NCI-H1105 treated with DMSO at 0.1 percent for 48 hours (cell line): ENCODE data around the gene NELFE.
"Not testable (repeated sequence)": the region's sequence is repeated elsewhere in the genome, so short reads cannot be mapped to it uniquely, and the experiment has no call there.

ENCODE experiments used
- DNase-seq: peaks from one replicate; lab custom pipeline; 2025; lab: John Stamatoyannopoulos, UW

NELFE gene

DNA sequence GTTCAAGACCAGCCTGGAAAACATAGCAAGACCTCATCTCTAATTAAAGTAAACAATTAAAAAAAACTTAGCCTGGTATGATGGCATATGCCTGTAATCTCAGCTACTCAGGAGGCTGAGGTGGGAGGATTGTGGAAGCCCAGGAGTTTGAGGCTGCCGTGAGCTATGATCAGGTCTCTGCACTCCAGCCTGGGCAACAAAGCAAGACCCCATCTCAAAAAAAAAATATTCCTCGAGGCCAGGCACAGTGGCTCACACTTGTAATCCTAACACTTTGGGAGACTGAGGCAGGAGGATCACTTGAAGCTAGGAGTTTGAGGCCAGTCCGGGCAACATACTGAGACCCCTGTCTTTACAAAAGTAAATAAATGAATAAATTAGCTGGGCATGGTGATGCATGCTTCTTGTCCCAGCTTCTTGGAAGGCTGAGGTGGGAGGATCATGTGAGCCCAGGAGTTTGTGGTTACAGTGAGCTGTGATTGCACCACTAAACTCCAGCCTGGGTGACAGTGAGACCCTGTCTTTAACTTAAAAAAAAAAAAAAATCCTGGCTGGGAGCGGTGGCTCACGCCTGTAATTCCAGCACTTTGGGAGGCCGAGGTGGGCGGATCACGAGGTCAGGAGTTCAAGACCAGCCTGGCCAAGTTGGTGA is 40.6 kb downstream of the NELFE start:
- no peak for DNase-seq

DNA sequence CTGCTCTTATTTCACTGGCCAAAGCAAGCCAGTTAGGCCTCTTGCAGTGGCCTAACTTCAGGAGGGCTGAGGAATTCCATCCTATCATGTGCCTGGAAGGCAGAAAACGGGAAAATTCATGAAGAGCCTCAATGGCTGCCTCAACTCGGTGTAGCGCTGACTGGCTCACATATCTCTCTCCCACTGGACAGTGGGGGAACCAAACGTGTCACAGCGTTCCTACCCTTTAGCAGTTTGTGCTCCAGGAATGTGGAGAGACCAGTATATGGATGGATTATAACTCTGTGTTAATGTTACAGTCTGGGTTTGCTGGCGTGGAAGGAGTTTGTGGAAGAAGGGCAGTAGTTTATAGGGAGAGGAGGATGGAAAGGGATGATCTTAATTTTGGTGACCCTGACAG is 43.0 kb downstream of the NELFE start:
- DNase-seq = no peak

DNA sequence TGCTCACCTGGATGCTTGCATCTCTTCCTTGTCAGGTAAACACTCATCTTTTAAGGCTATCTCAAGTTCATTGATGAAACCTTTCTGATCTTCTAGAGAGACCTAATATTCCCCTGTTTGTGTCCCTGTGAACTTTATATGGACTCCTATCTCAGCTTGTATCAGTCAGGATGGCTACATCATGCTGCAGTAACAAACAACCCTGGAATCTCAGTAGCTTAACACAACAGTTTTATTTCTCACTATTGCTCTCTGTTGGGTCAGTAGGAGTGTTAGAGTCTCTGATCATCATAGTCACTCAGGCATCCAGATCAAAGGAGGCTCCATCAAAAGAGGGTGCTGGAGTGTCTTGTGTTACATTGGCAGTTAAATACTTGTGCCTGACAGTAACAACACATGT is 43.4 kb downstream of the NELFE start:
- no peak for DNase-seq

DNA sequence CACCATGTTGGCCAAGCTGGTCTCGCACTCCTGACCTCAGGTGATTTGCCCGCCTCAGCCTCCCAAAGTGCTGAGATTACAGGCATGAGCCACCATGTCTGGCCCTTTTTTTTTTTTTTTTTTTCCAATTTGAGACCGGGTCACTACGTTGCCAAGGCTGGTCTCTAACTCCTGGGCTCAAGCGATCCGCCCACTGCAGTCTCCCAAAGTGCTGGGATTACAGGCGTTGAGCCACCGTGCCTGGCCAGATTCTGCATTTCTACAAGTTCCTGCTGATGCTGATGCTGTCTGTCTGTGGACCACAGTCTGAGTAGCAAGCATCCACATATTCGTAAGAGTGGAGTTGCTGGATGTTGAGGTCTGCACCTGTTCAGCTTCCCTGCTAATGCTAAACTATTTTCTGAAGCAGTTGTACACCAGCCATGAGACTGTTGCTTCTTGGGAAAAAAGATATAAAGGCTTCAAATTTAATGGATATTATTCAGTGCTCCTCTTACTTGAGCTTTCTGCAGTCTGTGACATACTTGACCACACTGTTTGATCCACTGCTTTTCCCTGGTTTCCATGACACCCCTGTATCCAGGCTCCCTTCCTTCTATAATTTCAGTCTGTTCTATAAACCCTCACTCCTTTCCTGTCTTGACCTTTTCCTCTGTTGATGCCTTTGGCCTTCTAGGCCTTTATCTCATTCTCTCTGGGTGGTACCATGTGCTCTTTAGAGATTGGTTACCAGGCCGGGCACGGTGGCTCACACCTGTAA is 46.8 kb downstream of the NELFE start:
- DNase-seq = no peak

DNA sequence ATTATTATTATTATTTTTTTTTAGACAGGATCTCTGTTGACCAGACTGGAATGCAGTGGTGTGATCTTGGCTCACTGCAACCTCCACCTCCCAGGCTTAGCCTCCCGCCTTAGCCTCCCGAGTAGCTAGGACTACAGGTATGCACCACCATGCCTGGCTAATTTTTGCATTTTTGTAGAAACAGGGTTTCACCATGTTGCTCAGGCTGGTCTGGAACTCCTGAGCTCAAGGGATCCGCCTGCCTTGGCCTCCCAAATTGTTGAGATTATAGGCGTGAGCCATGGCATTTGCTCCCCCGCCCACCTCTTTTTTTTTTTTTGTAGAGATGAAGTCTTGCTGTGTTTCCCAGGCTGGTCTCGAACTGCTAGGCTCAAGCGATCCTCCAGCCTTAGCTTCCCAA is 49.5 kb downstream of the NELFE start:
- DNase-seq = not testable (repeated sequence)

DNA sequence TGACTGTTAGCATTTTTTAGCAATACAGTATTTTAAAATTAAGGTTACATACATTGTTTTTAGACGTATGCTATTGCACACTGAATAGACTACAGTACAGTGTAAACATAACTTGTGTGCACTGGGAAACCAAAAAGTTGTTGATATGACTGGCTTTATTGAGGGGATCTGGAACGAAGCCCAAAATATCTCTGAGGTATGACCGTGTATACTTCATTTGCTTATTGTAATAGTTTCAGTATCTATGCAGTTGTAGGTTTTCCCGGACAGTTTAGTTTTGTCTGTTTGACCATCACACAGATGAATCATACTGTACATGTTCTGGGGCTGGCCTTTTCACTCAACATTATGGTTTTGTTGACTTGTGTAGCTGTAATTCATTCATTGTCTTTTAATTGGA is 50.0 kb downstream of the NELFE start:
- DNase-seq = no peak

DNA sequence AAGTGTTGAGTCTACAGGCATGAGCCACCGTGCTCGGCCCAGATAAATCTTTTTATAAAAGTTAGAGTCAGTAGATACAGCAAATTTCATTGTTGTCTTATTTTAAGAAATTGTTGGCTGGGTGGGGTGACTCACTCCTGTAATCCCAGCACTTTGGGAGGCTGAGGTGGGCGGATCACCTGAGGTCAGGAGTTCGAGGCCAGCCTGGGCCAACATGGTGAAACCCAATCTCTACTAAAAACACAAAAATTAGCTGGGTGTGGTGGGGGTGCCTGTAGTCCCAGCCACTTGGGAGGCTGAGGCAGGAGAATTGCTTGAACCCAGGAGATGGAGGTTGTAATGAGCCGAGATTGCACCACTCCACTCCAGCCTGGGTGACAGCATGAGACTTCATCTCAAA is 50.5 kb downstream of the NELFE start:
- DNase-seq = not testable (repeated sequence)

DNA sequence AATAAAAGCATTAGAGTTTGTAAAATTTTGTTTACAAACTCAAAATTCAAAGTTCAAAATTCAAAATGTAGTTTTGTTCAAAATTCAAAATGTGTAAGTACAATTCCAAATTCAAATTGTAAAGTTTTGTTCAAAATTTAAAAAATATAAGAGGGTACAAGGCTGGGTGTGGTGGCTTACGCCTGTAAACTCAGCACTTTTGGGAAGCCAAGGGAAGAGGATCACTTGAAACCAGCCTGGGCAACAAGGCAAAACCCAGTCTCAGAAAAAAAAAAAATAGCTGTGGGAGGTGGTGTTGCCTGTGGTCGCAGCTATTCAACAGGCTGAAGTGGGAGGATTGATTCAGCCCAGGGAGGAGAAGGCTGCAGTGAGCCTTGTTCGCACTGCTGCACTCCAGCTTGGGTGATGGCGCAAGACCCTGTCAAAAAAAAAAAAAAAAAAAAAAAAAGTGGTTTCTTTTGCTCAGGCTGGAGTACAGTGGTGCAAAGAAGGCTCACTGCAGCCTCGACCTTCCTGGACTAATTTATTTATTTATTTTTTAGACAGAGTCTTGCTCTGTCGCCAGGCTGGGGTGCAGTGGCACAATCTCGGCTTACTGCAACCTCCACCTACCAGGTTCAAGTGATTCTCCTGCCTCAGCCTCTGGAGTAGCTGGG is 51.5 kb downstream of the NELFE start:
- DNase-seq = no peak

DNA sequence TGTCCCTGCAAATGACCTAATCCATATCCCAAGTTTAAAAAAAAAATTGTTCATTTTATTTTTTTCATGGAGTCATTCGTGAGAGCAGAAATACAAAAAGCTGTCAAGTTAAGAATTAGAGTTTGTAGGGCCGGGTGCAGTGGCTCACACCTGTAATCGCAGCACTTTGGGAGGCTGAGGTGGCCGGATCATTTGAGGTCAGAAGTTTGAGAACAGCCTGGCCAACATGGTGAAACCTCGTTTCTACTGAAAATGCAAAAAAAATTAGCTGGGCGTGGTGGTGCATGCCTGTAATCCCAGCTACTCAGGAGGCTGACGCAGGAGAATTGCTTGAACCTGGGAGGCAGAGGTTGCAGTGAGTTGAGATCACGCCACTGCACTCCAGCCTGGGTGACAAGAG is 52.0 kb downstream of the NELFE start:
- not testable (repeated sequence) for DNase-seq

DNA sequence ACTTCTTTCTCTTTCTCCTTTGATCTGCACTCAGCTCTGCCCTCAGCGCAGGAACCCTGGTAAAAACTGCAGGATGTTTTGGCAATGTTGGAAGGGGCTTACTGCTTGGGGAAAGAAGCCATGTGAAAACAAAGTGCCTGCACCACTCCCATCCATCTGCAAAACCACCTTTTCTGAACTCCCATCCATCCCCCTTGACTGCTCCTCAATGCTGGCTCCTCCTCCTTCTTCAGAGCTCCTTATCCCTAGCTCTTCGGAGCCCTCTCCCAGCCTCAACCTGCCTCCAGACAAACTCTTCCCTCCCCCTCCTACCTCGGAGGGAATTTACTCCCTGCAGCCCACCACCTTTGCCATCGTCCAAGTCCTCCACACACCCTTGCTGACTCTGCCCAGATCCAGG is 52.6 kb downstream of the NELFE start:
- DNase-seq = no peak

DNA sequence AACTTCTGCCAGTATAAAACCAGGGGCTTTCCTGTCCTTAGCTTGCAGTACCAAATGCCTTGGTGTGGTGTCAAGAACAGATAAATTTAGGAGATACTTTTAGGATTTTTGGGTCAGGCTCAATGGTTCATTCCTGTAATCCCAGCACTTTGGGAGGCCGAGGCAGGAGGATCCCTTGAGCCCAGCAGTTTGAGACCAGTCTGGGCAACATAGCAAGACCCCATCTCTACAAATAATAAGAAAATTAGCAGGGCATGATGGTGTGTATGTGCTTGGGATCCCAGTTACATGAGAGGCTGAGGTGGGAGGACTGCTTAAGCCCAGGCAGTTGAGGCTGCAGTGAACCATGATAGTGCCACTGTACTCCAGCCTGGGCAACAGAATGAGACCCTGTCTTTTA is 53.7 kb downstream of the NELFE start:
- no peak for DNase-seq

DNA sequence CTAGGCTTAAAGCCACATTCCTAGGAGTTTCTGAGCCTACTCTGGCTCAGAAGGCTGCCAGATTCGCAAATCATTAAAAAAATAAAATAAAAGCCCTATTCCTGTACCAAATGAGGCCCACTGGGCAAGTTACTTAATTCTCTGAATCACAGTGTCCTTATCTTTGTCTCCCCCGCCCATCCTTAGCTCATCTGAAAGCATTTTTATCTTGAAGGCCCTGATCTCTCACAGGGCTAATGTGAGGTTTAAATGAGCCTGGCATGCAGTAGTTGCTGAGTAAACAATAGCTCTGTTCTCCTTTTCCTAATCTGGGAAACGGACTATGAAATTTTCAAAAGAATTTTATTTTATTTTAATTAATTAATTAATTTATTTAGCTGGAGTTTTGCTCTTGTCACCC is 54.8 kb downstream of the NELFE start:
- DNase-seq = no peak
